Stimulated activated CD8-positive, alpha-beta memory T cell treated with anti-CD3 and anti-CD28 coated beads, Interleukin-7, amount 100 ng/mL, for 4 hours (primary cell): Measurements from ENCODE around the gene ATG10.
"Not testable (repeated sequence)": the region's sequence is repeated elsewhere in the genome, so short reads cannot be mapped to it uniquely, and the experiment has no call there.

Experiments
- DNase-seq, 2 donors: peaks; one replicate each; pipeline ENCODE4 v3.0.0-alpha.2; 2020; ENCODE audit warnings: low read depth in 2 of 2

Gene ATG10

DNA sequence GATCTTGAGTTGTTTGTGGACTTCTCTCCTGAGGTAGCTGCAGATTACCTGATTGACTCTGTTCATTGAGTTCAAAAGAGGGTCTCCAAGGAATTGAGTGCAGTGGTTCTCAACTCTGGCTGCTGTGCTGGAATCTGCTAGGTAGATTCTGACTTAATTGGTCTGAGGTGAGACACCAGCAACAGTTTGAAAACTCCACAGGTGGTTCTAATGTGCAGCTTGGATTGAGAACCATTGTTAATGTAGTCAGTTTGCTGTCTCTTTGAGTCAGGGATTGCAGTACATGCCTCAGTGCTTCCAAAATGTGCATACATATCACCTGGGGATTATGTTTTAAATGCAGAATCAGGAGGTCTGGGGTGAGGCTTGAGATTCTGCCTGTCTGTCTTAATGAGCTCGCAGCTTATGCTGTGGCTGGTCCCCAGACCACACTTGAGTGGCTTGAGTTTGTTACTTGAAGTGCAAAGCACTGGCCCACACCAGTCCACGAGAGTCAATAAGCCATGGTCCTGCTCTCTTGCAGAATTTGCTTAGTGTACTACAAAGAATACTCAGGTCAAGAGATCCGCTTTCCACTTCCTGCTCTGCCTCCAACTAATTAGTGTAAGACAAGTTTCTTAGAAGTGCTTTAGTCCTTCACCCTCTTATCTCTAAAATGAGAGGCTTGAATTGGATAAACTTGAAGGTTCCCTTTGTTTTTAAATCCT, 82.3 kb downstream of the ATG10 start:
- no peak for DNase-seq

DNA sequence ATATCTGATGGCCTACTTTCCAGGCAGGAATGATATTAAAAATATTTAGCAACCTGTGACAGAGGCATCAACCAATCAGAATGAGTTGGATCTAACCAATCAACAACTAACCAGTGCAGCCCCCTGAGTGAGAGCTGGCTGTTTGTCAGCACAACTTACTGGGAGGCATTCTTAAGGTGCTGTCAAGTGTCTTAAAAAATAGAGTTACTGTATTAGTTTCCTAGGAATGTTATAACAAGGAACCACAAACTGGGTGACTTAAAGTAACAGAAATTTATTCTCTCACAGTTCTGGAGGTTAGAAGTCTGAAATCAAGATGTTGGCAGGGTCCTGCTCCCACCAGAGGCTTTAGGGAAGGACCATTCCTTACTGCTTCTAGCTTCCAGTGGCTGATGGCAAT, 85.2 kb downstream of the ATG10 start:
- DNase-seq = no peak

DNA sequence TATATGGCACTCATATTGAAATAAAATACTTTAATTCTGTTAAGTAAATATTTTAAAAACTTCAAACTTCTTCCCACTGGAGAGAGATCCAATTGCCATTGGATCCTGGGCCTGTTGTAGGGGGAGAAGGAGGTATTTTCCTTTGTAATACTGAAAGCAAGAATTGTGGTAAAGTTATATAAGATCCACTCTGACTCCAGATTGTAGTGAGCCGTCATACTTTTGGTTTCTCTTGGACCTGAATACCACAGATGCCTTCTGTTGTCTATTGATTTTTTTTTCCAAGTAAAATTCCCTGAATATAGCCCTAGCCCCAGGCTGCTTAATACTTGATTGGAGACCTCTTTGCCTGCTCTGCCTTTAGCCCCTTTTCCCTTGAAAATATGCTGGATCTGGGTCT, 86.9 kb downstream of the ATG10 start:
- no peak for DNase-seq

DNA sequence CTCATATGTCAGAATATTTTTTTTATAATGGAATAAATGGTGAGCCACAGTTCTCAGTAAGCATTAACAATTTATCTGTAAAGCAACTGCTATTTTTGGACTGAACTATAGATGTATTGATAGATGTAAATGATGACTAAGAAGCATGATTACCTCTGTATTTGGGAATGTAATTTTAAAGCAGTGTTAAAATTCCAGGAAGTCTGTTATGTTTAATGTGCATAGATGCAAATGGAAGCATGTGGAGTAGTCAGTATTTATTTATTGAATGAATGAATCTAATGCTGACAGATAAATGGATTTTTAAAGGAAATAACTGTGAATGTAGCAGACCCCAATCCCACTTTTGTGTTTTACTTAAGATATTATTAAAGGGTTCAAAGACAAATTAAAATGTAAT, 95.0 kb downstream of the ATG10 start:
- DNase-seq = no peak

DNA sequence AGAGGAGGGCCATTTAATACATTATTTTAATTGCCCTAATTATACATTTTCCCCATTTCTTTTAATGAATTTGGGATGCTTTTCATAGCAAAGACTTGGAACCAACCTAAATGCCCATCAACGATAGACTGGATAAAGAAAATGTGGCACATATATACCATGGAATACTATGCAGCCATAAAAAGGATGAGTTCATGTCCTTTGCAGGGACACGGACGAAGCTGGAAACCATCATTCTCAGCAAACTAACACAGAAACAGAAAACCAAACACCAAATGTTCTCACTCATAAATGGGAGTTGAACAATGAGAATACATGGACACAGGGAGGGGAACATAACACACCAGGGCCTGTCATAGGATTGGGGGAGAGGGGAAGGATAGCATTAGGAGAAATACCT, 96.2 kb downstream of the ATG10 start:
- DNase-seq = not testable (repeated sequence)

DNA sequence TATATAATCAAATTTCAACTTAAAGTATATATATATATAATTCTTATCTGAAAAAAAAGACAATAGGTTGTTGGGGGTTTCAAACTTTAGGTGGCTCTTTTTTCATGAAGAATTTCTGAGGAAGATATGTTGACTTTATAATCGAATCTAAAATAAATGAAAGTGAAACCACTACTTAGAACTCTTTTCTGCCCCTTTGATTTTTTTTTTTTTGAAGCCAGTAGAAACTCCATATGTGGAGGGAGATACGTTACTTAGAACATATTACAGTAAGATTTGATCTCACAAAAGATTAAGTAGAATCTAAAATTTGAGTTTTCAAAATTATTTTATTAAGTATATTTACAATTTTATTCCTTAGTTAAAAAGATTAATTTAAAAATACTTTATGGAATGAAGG, 96.9 kb downstream of the ATG10 start:
- no peak for DNase-seq

DNA sequence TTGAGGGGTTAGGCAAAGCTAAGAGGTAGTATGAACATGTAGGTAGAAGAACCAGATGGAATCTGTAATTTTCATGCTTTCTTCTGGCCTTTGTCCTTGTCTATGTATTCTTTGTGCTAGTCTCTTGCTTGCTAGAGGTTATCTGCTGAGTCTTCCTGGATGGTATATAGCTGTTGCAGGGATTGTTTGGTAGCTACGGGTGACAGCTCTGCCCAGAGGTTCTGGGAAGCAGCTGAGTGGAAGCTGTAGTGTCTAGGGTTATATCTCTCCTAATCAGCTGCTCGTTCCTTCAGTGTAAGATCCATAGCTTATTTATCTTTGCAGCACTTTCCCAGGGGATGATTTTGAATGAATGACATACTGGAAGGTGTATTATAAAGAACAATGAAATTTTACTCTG, 100.3 kb downstream of the ATG10 start:
- no peak for DNase-seq

DNA sequence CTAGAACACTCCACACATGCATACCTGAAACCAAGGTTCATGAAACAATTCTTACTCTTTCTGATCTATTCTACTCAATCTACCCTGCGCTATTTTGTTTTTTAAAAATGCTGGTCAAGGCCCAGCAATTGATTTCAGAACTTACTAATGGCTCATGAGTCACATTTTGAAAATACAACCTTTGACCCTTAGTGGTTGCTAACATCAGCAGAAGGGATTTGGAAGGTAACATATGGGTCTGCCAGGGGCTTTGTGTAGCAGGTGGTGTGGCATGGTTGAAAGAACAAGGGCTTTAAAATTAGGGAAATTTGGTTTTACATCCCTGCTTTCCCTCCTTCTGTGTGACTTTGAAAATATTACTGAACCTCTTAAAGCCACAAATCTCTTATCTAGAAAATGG, 101.4 kb downstream of the ATG10 start:
- no peak for DNase-seq

DNA sequence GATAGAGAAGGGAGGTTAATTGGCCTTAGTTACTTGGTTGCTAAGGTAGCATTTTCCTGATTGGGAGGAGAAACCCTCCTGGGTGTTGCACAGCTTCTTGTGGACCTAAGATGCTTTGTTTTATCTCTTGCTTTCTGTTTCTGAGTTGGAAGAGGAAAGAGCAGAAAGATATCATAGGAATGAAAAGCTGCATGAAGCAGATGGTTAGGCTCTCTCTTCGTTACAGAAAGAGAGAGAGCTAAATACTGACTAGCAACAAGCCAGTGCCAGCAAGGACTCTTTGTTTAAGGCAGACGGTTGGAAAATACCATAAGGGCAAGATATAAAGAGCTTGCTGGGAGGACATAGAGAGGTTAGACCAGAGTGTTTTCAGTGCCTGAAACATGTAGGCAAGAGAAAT, 103.1 kb downstream of the ATG10 start:
- no peak for DNase-seq

DNA sequence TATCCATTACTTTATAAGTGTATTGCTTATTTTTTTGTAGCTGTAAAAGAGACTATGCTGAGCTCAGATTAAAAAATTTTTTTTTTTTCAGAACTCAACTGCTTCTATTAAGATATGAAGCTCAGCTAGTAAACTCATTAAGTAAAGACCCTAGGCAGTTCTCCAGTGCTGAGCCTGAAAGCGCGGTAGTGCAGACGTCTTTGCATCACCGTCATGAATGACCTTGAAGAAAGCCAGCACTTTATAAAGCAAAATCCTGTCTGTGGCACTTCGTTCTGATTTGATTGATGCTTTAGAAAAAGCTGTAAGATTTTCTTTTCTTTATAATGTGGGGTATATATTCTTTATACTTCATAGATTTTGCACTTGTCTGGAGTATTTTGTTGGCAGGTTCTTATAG, 105.7 kb downstream of the ATG10 start:
- DNase-seq = no peak

DNA sequence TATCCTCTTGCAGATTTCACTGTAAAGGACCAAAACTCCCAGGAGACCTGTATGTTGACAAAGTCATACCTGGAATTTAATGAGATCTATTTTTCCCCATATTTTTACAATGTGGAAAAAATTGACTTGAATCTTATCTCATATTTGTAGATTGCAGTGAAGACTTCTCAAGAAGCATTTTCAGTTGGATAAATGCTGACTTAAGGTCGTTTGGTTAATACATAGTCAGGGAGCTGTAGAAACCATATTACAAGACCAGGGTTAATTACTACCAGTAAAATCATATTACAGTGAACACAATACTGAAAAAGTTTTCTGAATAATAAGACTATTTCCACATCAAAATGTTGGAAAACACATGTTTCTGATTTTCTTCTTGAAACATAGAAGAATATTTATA, 119.8 kb downstream of the ATG10 start:
- no peak for DNase-seq

DNA sequence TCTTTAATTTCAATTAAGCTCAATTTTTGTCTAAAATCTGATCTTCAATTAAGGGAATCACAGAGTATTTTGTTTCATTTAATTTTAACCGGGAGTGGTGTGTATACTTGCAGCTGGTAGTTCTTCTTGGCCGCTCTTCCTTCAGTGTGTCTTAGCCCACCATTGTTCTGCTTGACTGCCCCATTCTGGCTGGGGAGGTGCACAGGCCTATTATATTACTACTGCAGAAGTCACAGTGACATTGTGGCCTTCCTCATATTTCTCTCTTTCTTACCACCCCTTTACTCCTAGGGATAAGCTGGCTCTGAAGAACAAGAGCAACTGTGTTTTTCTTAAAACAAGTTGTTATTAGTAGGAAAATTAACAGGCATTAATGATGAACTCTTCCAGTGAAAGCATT, 123.7 kb downstream of the ATG10 start:
- no peak for DNase-seq

DNA sequence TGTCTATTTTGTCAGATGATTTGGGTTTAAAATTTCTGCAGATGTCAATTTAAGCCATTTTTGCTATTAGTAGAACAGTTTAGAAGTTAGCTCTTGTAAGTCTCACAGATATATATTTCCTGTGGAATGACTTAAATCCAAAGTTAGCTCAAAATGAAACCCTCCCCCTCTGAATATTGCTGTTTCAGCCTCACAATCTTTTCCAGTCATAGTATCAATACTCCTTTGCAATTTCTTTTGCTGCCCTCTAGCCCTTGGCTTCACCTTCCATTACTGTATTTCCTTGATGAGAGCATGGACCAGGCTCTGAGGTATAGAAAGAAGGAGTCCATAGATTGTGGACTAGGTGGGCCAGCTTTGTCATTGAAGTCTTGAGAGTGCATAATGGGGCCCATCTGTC, 124.4 kb downstream of the ATG10 start:
- no peak for DNase-seq

DNA sequence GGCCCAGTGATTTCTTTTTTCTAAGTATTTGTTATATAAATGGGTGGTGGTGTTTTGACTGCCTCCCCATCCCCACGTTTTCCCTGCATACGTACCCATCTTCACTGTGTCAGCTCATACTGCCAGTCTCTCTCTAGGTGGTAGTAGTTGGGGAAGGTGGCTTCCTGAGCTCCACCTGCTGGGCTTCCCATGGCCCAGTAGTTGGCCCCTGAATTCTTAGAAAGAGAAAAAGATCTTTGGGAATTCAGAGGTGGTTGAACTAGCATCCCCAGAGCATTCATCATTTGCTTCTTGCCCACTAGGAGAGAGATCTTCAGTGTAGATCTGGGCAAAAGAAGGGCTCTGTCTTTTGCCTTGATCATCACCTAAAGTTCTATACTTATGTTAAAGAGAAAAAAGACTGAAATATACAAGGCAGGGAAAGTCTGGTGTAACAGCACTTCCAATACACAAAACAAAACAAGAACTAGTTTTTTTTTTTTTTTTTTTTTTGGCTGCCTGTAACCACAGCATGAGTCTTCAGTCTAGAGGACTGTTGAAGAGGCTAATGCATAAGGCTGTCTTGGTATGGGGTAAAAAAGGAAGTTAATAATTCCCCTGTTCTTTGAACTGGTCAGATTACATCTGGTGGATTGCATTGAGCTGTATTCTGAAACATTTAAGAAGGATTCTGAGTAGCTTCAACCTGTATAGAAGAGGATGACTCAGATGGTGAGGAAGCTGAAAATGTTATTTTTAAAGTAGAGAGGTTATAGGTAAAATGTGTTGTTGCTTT, 128.7 kb downstream of the ATG10 start:
- DNase-seq = no peak

DNA sequence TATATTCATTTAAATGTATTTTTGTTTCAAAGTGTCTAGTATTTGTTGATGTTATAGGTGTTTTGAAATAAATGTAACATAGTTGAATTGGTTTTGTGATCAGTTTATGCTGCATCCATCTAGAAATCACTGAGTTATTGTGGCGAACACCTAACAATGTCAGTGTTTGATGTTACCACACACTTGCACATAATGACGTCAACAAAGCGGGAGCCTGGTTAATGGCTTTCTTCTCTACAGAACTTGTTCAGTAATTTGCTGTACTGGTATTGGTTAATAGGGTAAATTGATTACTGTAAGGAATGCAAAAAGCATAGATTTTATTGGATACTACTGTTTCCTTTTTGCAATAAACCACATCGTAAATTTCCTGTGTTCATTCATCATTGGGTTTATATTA, 133.0 kb downstream of the ATG10 start:
- no peak for DNase-seq

DNA sequence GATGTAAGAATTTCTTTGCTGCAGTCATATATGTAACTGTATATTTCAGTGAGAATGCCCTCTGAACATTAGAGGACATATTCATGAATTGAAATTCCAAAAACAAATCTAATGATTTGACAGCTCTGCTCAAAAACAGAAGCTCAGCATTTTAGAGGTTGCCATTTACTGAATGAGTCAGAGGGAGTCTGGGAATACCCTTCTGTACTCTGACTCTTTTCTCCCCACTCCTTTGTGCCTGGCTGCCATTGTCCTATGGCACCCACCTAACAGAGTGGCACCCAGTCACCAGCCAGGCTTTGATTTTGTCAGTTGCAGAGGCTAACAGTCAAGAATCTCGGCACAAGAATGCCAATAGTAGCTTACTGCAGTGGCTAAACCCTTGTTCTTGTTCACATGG, 133.6 kb downstream of the ATG10 start:
- DNase-seq = no peak

DNA sequence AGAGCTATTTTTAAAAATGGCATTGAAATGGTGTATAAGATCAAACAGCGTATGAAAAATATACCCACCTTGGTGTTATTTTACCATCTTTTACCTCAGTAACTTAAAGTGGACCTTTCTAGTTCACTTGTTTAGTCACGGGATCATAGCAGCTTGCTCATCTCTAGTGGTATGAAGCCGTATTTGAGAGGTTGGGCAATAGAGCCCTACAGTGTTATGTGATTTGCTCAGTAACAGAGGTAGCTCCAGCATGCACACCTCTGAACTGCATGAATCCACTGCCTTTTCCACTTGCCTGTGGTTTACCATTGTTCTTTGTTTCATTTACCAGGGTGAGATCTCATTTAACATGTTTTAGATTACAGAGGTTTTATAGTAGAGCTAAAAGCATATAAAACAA, 134.4 kb downstream of the ATG10 start:
- DNase-seq = no peak

DNA sequence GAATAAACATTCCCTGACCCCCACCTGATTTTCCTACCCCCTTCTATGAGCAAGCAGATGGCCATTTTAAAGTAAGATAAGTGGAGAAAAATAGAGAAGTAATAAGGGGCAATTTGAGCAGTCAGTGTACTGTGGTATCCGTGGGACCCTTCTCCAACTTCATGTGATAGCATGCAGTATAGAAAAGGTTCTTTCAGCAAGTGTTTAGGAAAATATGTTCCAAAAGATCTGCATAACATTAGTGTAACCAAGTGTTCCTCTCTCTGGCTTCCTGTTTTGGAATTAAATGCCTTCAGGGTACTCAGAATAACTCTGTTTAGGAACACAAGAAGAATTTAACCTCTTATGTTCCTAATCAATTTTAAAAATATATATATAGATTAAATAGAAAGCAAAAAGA, 134.9 kb downstream of the ATG10 start:
- no peak for DNase-seq

DNA sequence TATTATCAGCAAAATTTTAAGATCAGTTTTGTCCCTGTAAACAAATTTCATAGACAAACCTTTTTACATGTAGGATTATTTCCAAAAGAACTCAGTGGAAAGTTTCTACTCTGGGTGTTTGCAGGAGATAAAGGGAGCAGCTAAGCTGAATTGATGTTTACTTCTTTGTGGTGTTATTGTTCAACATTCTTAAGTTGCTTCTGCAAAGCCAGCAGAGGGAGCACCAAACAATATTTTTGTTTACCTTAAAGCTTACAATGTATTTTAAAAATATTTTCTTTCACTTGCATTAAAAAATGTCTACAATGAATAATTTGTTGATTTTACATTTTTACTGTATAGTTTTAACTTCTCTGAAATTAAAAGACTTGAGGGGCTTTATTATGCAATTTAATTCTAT, 135.4 kb downstream of the ATG10 start:
- no peak for DNase-seq

DNA sequence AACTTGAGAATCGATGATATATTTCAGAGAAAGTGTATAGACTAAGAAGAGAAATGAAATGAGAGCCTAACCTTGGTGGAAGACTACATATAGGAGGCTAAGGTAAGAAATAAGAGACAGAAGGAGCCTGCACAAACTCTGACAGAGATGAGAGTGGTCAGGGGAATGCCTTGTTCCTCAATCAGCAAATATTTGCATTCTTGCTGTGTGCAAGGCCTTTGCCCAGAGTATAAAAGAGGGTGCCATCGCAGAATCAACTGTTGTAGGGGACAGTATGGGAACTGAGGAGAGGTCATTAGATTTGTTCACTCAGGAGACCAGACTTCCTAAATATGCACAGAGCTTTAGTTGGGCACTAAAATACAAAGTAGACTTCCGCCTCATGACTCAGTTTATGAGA, 137.2 kb downstream of the ATG10 start:
- DNase-seq = no peak

DNA sequence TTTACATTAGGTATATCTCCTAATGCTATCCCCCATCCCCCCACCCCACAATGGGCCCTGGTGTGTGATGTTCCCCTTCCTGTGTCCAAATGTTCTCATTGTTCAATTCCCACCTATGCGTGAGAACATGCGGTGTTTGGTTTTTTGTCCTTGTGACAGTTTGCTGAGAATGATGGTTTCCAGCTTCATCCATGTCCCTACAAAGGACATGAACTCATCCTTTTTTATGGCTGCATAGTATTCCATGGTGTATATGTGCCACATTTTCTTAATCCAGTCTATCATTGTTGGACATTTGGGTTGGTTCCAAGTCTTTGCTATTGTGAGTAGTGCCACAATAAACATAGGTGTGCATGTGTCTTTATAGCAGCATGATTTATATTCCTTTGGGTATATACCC, 138.1 kb downstream of the ATG10 start:
- not testable (repeated sequence) for DNase-seq

DNA sequence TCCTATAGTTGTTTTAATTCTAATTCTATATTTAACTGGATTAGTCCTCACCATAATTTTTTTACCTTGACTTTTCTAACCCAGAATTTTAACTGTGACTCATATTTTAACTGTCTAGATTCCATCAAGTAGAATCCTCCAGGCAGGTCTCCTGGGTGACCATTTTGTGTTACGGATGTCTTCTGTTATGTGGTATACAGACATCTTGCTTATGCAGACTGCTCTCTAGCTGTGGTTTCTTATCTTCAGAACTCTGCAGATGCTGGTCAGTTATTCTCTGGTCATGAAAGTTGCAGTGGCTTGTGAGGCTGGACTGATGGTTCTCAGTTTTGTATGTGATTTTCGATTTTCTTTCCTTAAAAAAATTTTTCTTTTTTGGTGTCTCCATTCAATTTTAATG, 139.4 kb downstream of the ATG10 start:
- no peak for DNase-seq

DNA sequence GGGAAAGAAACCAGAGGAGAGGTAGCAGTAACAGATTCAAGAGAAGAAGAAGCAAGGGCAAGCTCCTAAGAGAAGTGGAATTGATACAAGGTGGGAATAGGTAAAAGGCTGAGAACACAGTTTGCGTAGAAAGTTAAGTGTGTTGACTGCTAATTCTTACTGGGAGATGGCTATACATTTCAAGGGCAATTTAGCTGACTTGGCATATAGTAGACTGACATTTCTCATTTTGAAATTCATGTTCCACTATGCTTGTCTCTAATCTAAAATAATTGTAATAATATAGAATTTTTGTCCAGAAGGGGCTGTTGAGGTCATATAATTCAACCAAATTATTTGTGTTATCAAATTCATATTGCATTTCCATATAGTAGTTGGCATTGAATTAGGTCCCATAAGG, 144.0 kb downstream of the ATG10 start:
- DNase-seq = no peak

DNA sequence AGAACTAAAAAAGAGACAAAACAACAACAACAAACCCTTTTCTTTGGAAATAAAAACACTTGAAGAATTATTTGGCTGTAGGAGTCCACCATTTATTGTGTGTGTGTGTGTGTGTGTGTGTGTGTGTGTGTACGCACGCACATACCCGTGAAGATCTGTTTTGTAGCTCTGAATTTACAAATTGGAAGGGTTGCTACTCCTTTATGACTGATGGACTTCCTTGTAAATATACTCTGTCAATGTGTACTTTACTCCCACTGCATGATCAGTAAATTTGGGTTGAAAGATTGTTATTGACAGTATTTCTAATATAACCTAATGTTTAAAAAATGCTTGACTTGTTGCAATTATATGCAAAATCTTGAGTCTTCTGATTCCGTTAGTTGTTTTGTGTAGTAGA, 148.1 kb downstream of the ATG10 start:
- no peak for DNase-seq
